ENCODE data around the gene CDK5RAP3.
"Not testable (repeated sequence)": the region's sequence is repeated elsewhere in the genome, so short reads cannot be mapped to it uniquely, and the experiment has no call there.

The CDK5RAP3 gene

DNA sequence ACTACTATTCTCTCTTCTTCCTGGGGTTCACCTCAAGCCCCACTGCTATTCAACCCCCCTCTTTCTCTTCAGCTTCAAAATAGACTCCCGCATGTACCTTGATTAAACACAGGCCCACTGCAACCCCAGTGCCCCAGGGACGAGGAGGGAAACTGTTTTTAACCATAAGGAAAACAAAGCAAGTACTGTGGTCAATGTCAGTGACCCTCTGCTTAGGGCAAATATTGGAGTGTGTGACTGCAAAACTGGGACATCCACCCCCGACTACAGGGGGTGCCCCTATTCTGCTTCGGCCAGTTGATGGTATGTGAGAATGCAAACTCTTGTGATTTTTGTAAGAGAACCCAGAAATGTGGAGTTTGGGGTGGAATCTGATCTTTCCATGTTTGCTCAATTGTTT, 39.1 kb upstream of the CDK5RAP3 start:
- Histone ChIP-seq H3K9me3 (ENCODE audit: control extremely low read depth in 1 of 5, control insufficient read depth in 4 of 5, insufficient read depth in 2 of 5, low read depth in 1 of 5, low read length in 4 of 5) (no peaks in the 10 kb centered on the region), H3K27me3 (replicated peaks in 2 of 5; ENCODE audit: control insufficient read depth in 4 of 5, insufficient read depth in 5 of 5, low read length in 4 of 5) (no peaks in the 10 kb centered on the region), H3K36me3 (ENCODE audit: control insufficient read depth in 4 of 4, insufficient read depth in 4 of 4, low read length in 3 of 4) (peaks cover 6 to 21% (median 18%) of the 10 kb centered on the region in 4 experiments), H3K4me3 (ENCODE audit: control insufficient read depth in 1 of 7, extremely low read depth in 1 of 7, insufficient read depth in 4 of 7, low read depth in 2 of 7, low read length in 6 of 7) (no peak overlapping the region), H3K4me1 (ENCODE audit: control extremely low read depth in 1 of 4, control insufficient read depth in 4 of 4, insufficient read depth in 4 of 4, low read length in 3 of 4) (peaks cover 0 to 22% (median 15%) of the 10 kb centered on the region in 4 experiments), H3K27ac (ENCODE audit: insufficient read depth in 1 of 2, low read depth in 1 of 2, low read length in 2 of 2, poor library complexity in 1 of 2, severe bottlenecking in 2 of 2) (no peak overlapping the region)
- DNase-seq = no peak
- 100% methylated on average over 2 of the region's 4 CpGs for WGBS (ENCODE audit: insufficient coverage)
- CTCF ChIA-PET = interaction anchor here (0.6 to 1.2 kb wide), 2 partner anchors 19 to 39 kb away, joined by 3 to 4 read pairs; partner anchors contain the start of gene CDK5RAP3
- POLR2A ChIA-PET = no interaction called here

- 90% methylated on average over 1 of the region's 1 CpG for WGBS (ENCODE audit: insufficient coverage)
- H3K27ac ChIP-seq (ENCODE audit: insufficient read depth in 1 of 2, low read depth in 1 of 2, low read length in 2 of 2, poor library complexity in 1 of 2, severe bottlenecking in 2 of 2) = no peak overlapping the region
- no peaks in the 10 kb centered on the region for H3K9me3 ChIP-seq (ENCODE audit: control extremely low read depth in 1 of 5, control insufficient read depth in 4 of 5, insufficient read depth in 2 of 5, low read depth in 1 of 5, low read length in 4 of 5)
- no peak for DNase-seq
- peaks cover 0 to 9% (median 0%) of the 10 kb centered on the region in 4 experiments for H3K4me1 ChIP-seq (ENCODE audit: control extremely low read depth in 1 of 4, control insufficient read depth in 4 of 4, insufficient read depth in 4 of 4, low read length in 3 of 4)
- ChIA-PET POLR2A (no interaction called here), CTCF (interaction anchor here (0.7 to 7.9 kb wide), 2 partner anchors 12 to 15 kb away, joined by 3 to 38 read pairs; no protein-coding TSS in a partner anchor)
- H3K27me3 ChIP-seq (replicated peaks in 2 of 5; ENCODE audit: control insufficient read depth in 4 of 5, insufficient read depth in 5 of 5, low read length in 4 of 5) = no peaks in the 10 kb centered on the region
- H3K4me3 ChIP-seq (ENCODE audit: control insufficient read depth in 1 of 7, extremely low read depth in 1 of 7, insufficient read depth in 4 of 7, low read depth in 2 of 7, low read length in 6 of 7) = no peak overlapping the region
- H3K36me3 ChIP-seq (ENCODE audit: control insufficient read depth in 4 of 4, insufficient read depth in 4 of 4, low read length in 3 of 4) = peaks cover 4 to 8% (median 8%) of the 10 kb centered on the region in 4 experiments
These were observed 36.1 kb upstream of the CDK5RAP3 start for GRCh38 chr17:47934856-47935255.

DNA sequence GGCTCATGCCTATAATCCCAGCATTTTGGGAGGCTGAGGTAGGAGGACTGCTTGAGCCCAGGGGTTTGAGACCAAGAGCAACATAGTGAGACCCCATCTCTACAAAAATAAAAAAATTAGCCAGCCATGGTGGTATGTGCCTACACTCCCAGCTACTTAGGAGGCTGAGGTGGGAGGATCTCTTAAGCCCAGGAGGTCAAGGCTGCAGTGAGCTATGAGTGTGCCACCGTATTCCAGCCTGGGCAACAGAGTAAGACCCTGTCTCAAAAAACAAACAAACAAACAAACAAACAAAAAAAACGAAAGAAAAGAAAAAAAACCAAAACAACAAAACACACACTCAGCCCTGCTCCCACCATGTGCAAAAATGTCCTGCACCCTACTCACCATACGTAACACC, 35.4 kb upstream of the CDK5RAP3 start:
- CTCF ChIA-PET = interaction anchor here (0.7 to 7.9 kb wide), 4 partner anchors 11 to 88 kb away, joined by 3 to 38 read pairs (median 4); no protein-coding TSS in a partner anchor
- H3K27me3 ChIP-seq (replicated peaks in 2 of 5; ENCODE audit: control insufficient read depth in 4 of 5, insufficient read depth in 5 of 5, low read length in 4 of 5); POLR2A ChIA-PET; H3K4me3 ChIP-seq (ENCODE audit: control insufficient read depth in 1 of 7, extremely low read depth in 1 of 7, insufficient read depth in 4 of 7, low read depth in 2 of 7, low read length in 6 of 7); H3K27ac ChIP-seq (ENCODE audit: insufficient read depth in 1 of 2, low read depth in 1 of 2, low read length in 2 of 2, poor library complexity in 1 of 2, severe bottlenecking in 2 of 2); H3K36me3 ChIP-seq (ENCODE audit: control insufficient read depth in 4 of 4, insufficient read depth in 4 of 4, low read length in 3 of 4); DNase-seq; H3K9me3 ChIP-seq (ENCODE audit: control extremely low read depth in 1 of 5, control insufficient read depth in 4 of 5, insufficient read depth in 2 of 5, low read depth in 1 of 5, low read length in 4 of 5): not testable (repeated sequence)
- H3K4me1 ChIP-seq (ENCODE audit: control extremely low read depth in 1 of 4, control insufficient read depth in 4 of 4, insufficient read depth in 4 of 4, low read length in 3 of 4) = peaks cover 0 to 12% (median 0%) of the 10 kb centered on the region in 4 experiments
- WGBS (ENCODE audit: insufficient coverage) = no CpG with 5 or more reads among the region's 3 CpGs

GRCh38 chr17:47935961-47936360, 35.0 kb upstream of the CDK5RAP3 start:
- H3K36me3 ChIP-seq (ENCODE audit: control insufficient read depth in 4 of 4, insufficient read depth in 4 of 4, low read length in 3 of 4) = no peaks in the 10 kb centered on the region
- CTCF ChIA-PET = interaction anchor here (1.0 to 7.9 kb wide), 4 partner anchors 11 to 89 kb away, joined by 3 to 38 read pairs (median 6); no protein-coding TSS in a partner anchor

GRCh38 chr17:47937941-47938340, 33.0 kb upstream of the CDK5RAP3 start:
- Histone ChIP-seq H3K9me3 (ENCODE audit: control extremely low read depth in 1 of 5, control insufficient read depth in 4 of 5, insufficient read depth in 2 of 5, low read depth in 1 of 5, low read length in 4 of 5) (no peaks in the 10 kb centered on the region), H3K27ac (ENCODE audit: insufficient read depth in 1 of 2, low read depth in 1 of 2, low read length in 2 of 2, poor library complexity in 1 of 2, severe bottlenecking in 2 of 2) (no peak overlapping the region), H3K27me3 (replicated peaks in 2 of 5; ENCODE audit: control insufficient read depth in 4 of 5, insufficient read depth in 5 of 5, low read length in 4 of 5) (no peaks in the 10 kb centered on the region), H3K4me3 (ENCODE audit: control insufficient read depth in 1 of 7, extremely low read depth in 1 of 7, insufficient read depth in 4 of 7, low read depth in 2 of 7, low read length in 6 of 7) (no peak overlapping the region), H3K36me3 (ENCODE audit: control insufficient read depth in 4 of 4, insufficient read depth in 4 of 4, low read length in 3 of 4) (no peaks in the 10 kb centered on the region), H3K4me1 (ENCODE audit: control extremely low read depth in 1 of 4, control insufficient read depth in 4 of 4, insufficient read depth in 4 of 4, low read length in 3 of 4) (peaks cover 6 to 31% (median 18%) of the 10 kb centered on the region in 4 experiments)
- POLR2A ChIA-PET = no interaction called here
- CTCF ChIA-PET = interaction anchor here (1.1 to 7.9 kb wide), 2 partner anchors 9 to 12 kb away, joined by 3 to 38 read pairs; no protein-coding TSS in a partner anchor
- no peak for DNase-seq
- 80% methylated on average over 4 of the region's 5 CpGs for WGBS (ENCODE audit: insufficient coverage)

More at GRCh38 chr17:47935961-47936360, 35.0 kb upstream of the CDK5RAP3 start:
- H3K4me1 ChIP-seq (ENCODE audit: control extremely low read depth in 1 of 4, control insufficient read depth in 4 of 4, insufficient read depth in 4 of 4, low read length in 3 of 4) = peaks cover 0 to 15% (median 3%) of the 10 kb centered on the region in 4 experiments
- no peaks in the 10 kb centered on the region for H3K27me3 ChIP-seq (replicated peaks in 2 of 5; ENCODE audit: control insufficient read depth in 4 of 5, insufficient read depth in 5 of 5, low read length in 4 of 5)
- WGBS (ENCODE audit: insufficient coverage) = 93% methylated on average over 5 of the region's 5 CpGs
- H3K9me3 ChIP-seq (ENCODE audit: control extremely low read depth in 1 of 5, control insufficient read depth in 4 of 5, insufficient read depth in 2 of 5, low read depth in 1 of 5, low read length in 4 of 5) = no peaks in the 10 kb centered on the region
- DNase-seq = no peak
- POLR2A ChIA-PET = interaction anchor here (0.8 kb wide), 1 partner anchor 37 kb away, joined by 4 read pairs; no protein-coding TSS in a partner anchor
- no peak overlapping the region for H3K4me3 ChIP-seq (ENCODE audit: control insufficient read depth in 1 of 7, extremely low read depth in 1 of 7, insufficient read depth in 4 of 7, low read depth in 2 of 7, low read length in 6 of 7)
- H3K27ac ChIP-seq (ENCODE audit: insufficient read depth in 1 of 2, low read depth in 1 of 2, low read length in 2 of 2, poor library complexity in 1 of 2, severe bottlenecking in 2 of 2) = no peak overlapping the region

- H3K27me3 ChIP-seq (replicated peaks in 2 of 5; ENCODE audit: control insufficient read depth in 4 of 5, insufficient read depth in 5 of 5, low read length in 4 of 5) = no peaks in the 10 kb centered on the region
- CTCF ChIA-PET = interaction anchor here (0.7 to 21.8 kb wide), 10 partner anchors 9 to 110 kb away, joined by 3 to 504 read pairs (median 3); partner anchors contain the start of genes CDK5RAP3, LRRC46, MRPL10 and PRR15L
- under 1% methylated on average over 36 of the region's 50 CpGs for WGBS (ENCODE audit: insufficient coverage)
- peak within 1 kb of the TSS; percentile 62 to 81 for H3K27ac ChIP-seq (ENCODE audit: insufficient read depth in 1 of 2, low read depth in 1 of 2, low read length in 2 of 2, poor library complexity in 1 of 2, severe bottlenecking in 2 of 2)
- POLR2A ChIA-PET = interaction anchor here (0.7 to 1.2 kb wide), 3 partner anchors 27 to 46 kb away, joined by 3 read pairs; partner anchors contain the start of gene SP2
- H3K4me3 ChIP-seq (ENCODE audit: control insufficient read depth in 1 of 7, extremely low read depth in 1 of 7, insufficient read depth in 4 of 7, low read depth in 2 of 7, low read length in 6 of 7) = peak within 1 kb of the TSS; percentile 64 to 90 (median 80)
- no peaks in the 10 kb centered on the region for H3K9me3 ChIP-seq (ENCODE audit: control extremely low read depth in 1 of 5, control insufficient read depth in 4 of 5, insufficient read depth in 2 of 5, low read depth in 1 of 5, low read length in 4 of 5)
- peak; percentile 96 to 98 (median 97) for DNase-seq
- H3K4me1 ChIP-seq (ENCODE audit: control extremely low read depth in 1 of 4, control insufficient read depth in 4 of 4, insufficient read depth in 4 of 4, low read length in 3 of 4) = peaks cover 6 to 55% (median 28%) of the 10 kb centered on the region in 4 experiments
- H3K36me3 ChIP-seq (ENCODE audit: control insufficient read depth in 4 of 4, insufficient read depth in 4 of 4, low read length in 3 of 4) = peaks cover 2 to 26% (median 13%) of the 10 kb centered on the region in 4 experiments
These were observed 29.4 kb upstream of the CDK5RAP3 start, which contains the start of gene PNPO for GRCh38 chr17:47941246-47942095. PNPO (plus strand) TSS chr17:47941571; CDS start chr17:47941676, 105 bp downstream.
